CD14-positive monocyte (primary cell): ENCODE results near the gene ANKRD27. TPM values are rescaled to one million over a fixed set of nuclear protein-coding genes. Genes with fewer than 3 reads are reported as not detected.

ENCODE experiments used
- DNase-seq, 3 donors: peaks; one replicate each; pipeline ENCODE4 v3.0.0-alpha.2; 2011 to 2022
- H2AFZ ChIP-seq: 2 replicates; pipeline ENCODE4 v1.6.0; 2012; ENCODE audit warnings: mild to moderate bottlenecking, low read depth, low read length, inconsistent platforms; ENCODE audit not compliant: insufficient read depth, poor library complexity, severe bottlenecking
- H3K27ac ChIP-seq, 2 donors: 1 replicate in 1 of 2; 2 replicates in 1 of 2; pipeline ENCODE4 v1.5.1; 2012 to 2013; ENCODE audit warnings: low read length in 2 of 2, control low read depth in 1 of 2, inconsistent platforms in 1 of 2, low read depth in 1 of 2, mild to moderate bottlenecking in 1 of 2
- H3K27me3 ChIP-seq, 2 donors: one replicate each; pipeline versions ENCODE4 v1.6.0 to v1.6.1; 2011 to 2013; ENCODE audit warnings: low read length in 2 of 2; ENCODE audit not compliant: control insufficient read depth in 2 of 2, insufficient read depth in 2 of 2
- H3K36me3 ChIP-seq, 2 donors: replicated peaks in 1 of 2; 1 replicate in 1 of 2; 2 replicates in 1 of 2; pipeline versions ENCODE4 v1.5.1 to v1.6.1; 2012 to 2013; ENCODE audit warnings: low read length in 2 of 2, control low read depth in 1 of 2, inconsistent platforms in 1 of 2, mild to moderate bottlenecking in 1 of 2; ENCODE audit not compliant: insufficient read depth in 2 of 2, control insufficient read depth in 1 of 2
- H3K4me1 ChIP-seq, 2 donors: 1 replicate in 1 of 2; 2 replicates in 1 of 2; pipeline versions ENCODE4 v1.5.1 to v1.6.1; 2012 to 2013; ENCODE audit warnings: low read length in 2 of 2, control low read depth in 1 of 2, inconsistent platforms in 1 of 2, mild to moderate bottlenecking in 1 of 2, moderate library complexity in 1 of 2; ENCODE audit not compliant: insufficient read depth in 2 of 2, control insufficient read depth in 1 of 2
- H3K4me2 ChIP-seq: replicated peaks from 2 replicates; pipeline ENCODE3; 2012; ENCODE audit warnings: low read length, moderate library complexity, mild to moderate bottlenecking; ENCODE audit not compliant: poor library complexity, severe bottlenecking; ENCODE audit errors: extremely low read depth
- H3K4me3 ChIP-seq, 3 experiments: fragments of 200-600 bp in 1 of 3; sonication (generic) in 1 of 3; replicated peaks in 1 of 3; 1 replicate in 2 of 3; 2 replicates in 1 of 3; pipeline ENCODE4 v1.5.1; 2011 to 2013; ENCODE audit warnings: low read length in 3 of 3, mild to moderate bottlenecking in 3 of 3, control low read depth in 2 of 3, low read depth in 2 of 3, inconsistent platforms in 1 of 3, moderate library complexity in 1 of 3
- H3K79me2 ChIP-seq: 2 replicates; pipeline ENCODE4 v1.6.0; 2012; ENCODE audit warnings: mild to moderate bottlenecking, control low read depth, inconsistent platforms, low read length, moderate library complexity; ENCODE audit not compliant: insufficient read depth
- H3K9ac ChIP-seq: 2 replicates; pipeline ENCODE4 v1.6.0; 2017; ENCODE audit warnings: low read length, mild to moderate bottlenecking; ENCODE audit not compliant: insufficient read depth, poor library complexity, severe bottlenecking
- H3K9me3 ChIP-seq, 2 donors: replicated peaks in 1 of 2; 1 replicate in 1 of 2; 2 replicates in 1 of 2; pipeline versions ENCODE4 v1.5.1 to v1.6.1; 2012 to 2013; ENCODE audit warnings: low read length in 2 of 2, control low read depth in 1 of 2; ENCODE audit not compliant: control insufficient read depth in 1 of 2, insufficient read depth in 1 of 2
- H4K20me1 ChIP-seq: 2 replicates; pipeline ENCODE4 v1.6.0; 2012; ENCODE audit warnings: mild to moderate bottlenecking, low read length, control low read depth, moderate library complexity; ENCODE audit not compliant: insufficient read depth
- H3K27ac Mint-ChIP-seq, 7 donors: one replicate each; pipeline ENCODE4 v1.8.0; 2020; ENCODE audit warnings: mild to moderate bottlenecking in 7 of 7, mixed read lengths in 7 of 7, moderate library complexity in 6 of 7, inconsistent platforms in 2 of 7
- H3K27me3 Mint-ChIP-seq, 3 donors: one replicate each; pipeline ENCODE4 v1.8.0; 2021 to 2022; ENCODE audit warnings: low read depth in 3 of 3, mild to moderate bottlenecking in 3 of 3, mixed read lengths in 3 of 3, moderate library complexity in 3 of 3, inconsistent platforms in 1 of 3
- H3K36me3 Mint-ChIP-seq, 2 donors: one replicate each; pipeline ENCODE4 v1.8.0; 2020; ENCODE audit warnings: mixed read lengths in 2 of 2, inconsistent platforms in 1 of 2, mild to moderate bottlenecking in 1 of 2
- H3K4me1 Mint-ChIP-seq: one replicate; pipeline ENCODE4 v1.8.0; 2020; ENCODE audit warnings: mild to moderate bottlenecking, mixed read lengths
- H3K4me3 Mint-ChIP-seq, 2 donors: one replicate each; pipeline ENCODE4 v1.8.0; 2020; ENCODE audit warnings: mild to moderate bottlenecking in 2 of 2, mixed read lengths in 2 of 2, moderate library complexity in 1 of 2
- H3K9me3 Mint-ChIP-seq, 7 donors: one replicate each; pipeline ENCODE4 v1.8.0; 2020 to 2022; ENCODE audit warnings: mixed read lengths in 7 of 7, mild to moderate bottlenecking in 6 of 7, moderate library complexity in 6 of 7, inconsistent platforms in 2 of 7
- WGBS: methylation state at CpG from one replicate; pipeline ENCODE4 v1.1.5; 2013; ENCODE audit warnings: missing lambda C conversion rate; ENCODE audit not compliant: insufficient coverage; 5-methylcytosine and 5-hydroxymethylcytosine counted together
- intact Hi-C, 2 donors: fragments of 100-400 bp; cut with micrococcal nuclease; formaldehyde crosslinking; loops; one replicate each; pipeline versions ENCODE4 v1.15.0 to v1.15.1; 2023
- polyA plus RNA-seq, 3 donors: library from polyadenylated mRNA; depleted of rRNA in 1 of 3; unstranded in 2 of 3; stranded (reverse) in 1 of 3; fragments of 300-500 nt in 2 of 3; fragments of >200 nt in 1 of 3; fragmentation: Illumina TruSeq in 2 of 3; gene quantifications; 1 replicate in 2 of 3; 2 replicates in 1 of 3; pipeline ENCODE4 v1.2.3, GENCODE V29; 2012 to 2021
- TF ChIP-seq, protein P1 (sequence below): fragments of 200-600 bp; IDR thresholded peaks from one replicate; pipeline ENCODE4 v1.8.0; 2022; ENCODE audit warnings: antibody characterized with exemption, mild to moderate bottlenecking

Gene ANKRD27
- polyA plus RNA-seq, 3 donors: 8.7 to 17.5 (median 14.5) TPM

DNA sequence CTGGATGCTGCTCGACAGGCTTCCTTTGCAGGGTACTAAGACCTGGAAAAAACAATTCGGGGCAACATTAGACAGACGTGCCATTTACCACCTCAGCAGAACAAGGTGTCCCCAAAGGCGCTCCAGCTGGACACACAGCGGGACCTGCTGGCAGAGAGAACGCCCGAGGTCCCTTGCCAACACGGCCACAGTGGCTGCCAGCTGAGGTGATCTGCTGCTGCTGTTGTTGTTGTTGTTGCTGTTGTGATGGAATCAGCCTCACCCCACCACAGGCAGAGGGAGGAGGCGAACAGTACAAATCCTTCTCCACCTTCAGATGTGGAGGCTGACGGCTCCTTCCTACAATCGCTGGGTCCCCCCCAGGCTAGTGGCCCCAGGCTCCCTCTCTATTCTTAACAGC, 25.2 kb downstream of the ANKRD27 start:
- H3K4me2 ChIP-seq: no peak overlapping the region
- Mint-ChIP-seq H3K27ac (peak overlapping the region in 1 of 7 donors; percentile 23), H3K9me3 (no peaks in the 10 kb centered on the region), H3K4me1 (peaks cover 4% of the 10 kb centered on the region), H3K27me3 (peaks cover 0 to 5% (median 0%) of the 10 kb centered on the region in 3 donors), H3K36me3 (peaks cover 51 to 59% of the 10 kb centered on the region in 2 donors), H3K4me3 (no peak overlapping the region)
- no peaks in the 10 kb centered on the region for H3K27me3 ChIP-seq
- no peaks in the 10 kb centered on the region for H3K4me1 ChIP-seq
- 98% methylated on average over 5 of the region's 11 CpGs for WGBS
- no peaks in the 10 kb centered on the region for H3K9me3 ChIP-seq
- no peak overlapping the region for H2AFZ ChIP-seq
- no peaks in the 10 kb centered on the region for H3K79me2 ChIP-seq
- TF ChIP-seq, protein P1, sequence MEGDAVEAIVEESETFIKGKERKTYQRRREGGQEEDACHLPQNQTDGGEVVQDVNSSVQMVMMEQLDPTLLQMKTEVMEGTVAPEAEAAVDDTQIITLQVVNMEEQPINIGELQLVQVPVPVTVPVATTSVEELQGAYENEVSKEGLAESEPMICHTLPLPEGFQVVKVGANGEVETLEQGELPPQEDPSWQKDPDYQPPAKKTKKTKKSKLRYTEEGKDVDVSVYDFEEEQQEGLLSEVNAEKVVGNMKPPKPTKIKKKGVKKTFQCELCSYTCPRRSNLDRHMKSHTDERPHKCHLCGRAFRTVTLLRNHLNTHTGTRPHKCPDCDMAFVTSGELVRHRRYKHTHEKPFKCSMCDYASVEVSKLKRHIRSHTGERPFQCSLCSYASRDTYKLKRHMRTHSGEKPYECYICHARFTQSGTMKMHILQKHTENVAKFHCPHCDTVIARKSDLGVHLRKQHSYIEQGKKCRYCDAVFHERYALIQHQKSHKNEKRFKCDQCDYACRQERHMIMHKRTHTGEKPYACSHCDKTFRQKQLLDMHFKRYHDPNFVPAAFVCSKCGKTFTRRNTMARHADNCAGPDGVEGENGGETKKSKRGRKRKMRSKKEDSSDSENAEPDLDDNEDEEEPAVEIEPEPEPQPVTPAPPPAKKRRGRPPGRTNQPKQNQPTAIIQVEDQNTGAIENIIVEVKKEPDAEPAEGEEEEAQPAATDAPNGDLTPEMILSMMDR: no peak
- no peak for DNase-seq
- no peak overlapping the region for H3K27ac ChIP-seq
- no peak overlapping the region for H3K9ac ChIP-seq
- no peaks in the 10 kb centered on the region for H4K20me1 ChIP-seq
- peaks cover 50 to 58% of the 10 kb centered on the region in 2 donors for H3K36me3 ChIP-seq
- H3K4me3 ChIP-seq: no peak overlapping the region
- intact Hi-C loops: no loop called here

DNA sequence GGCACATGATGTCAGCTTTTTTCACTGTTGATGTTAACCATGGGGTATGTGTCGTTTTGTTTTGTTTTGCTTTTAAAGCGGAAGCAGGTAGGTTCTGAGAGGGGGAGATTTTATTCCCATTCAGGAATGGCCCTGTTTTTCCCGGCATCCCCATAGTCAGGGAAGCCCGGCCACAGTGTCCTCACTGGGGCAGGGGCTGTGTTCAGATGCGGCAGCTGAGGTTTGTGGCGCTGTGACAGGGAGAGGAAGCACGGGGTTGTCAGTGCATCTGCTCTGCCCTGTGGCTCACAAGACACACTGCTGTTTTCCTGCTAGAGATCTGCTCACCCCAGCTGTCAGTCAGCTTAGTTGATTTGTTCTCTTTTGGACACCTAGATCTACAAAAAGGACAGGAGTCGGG, 27.6 kb downstream of the ANKRD27 start:
- H3K4me3 ChIP-seq: no peak overlapping the region
- no peak overlapping the region for H3K27ac ChIP-seq
- H3K4me3 Mint-ChIP-seq: no peak overlapping the region
- H3K9me3 Mint-ChIP-seq: no peaks in the 10 kb centered on the region
- no peaks in the 10 kb centered on the region for H3K79me2 ChIP-seq
- H3K9ac ChIP-seq: no peak overlapping the region
- H3K36me3 ChIP-seq: peaks cover 62 to 67% of the 10 kb centered on the region in 2 donors
- TF ChIP-seq, protein P1: no peak
- intact Hi-C loops: no loop called here
- H3K9me3 ChIP-seq: no peaks in the 10 kb centered on the region
- peaks cover 0 to 5% (median 0%) of the 10 kb centered on the region in 3 donors for H3K27me3 Mint-ChIP-seq
- H3K27me3 ChIP-seq: no peaks in the 10 kb centered on the region
- H3K4me2 ChIP-seq: no peak overlapping the region
- no peak overlapping the region for H3K27ac Mint-ChIP-seq
- peaks cover 61 to 72% of the 10 kb centered on the region in 2 donors for H3K36me3 Mint-ChIP-seq
- H2AFZ ChIP-seq: no peak overlapping the region
- 94% methylated on average over 7 of the region's 8 CpGs for WGBS
- no peaks in the 10 kb centered on the region for H4K20me1 ChIP-seq
- peaks cover 4% of the 10 kb centered on the region for H3K4me1 Mint-ChIP-seq
- H3K4me1 ChIP-seq: no peaks in the 10 kb centered on the region
- no peak for DNase-seq
